Testis (tissue), 2 donors: ENCODE data around the gene MAJIN.

Source experiments
- POLR2A ChIP-seq: fragments of 450-650 bp; IDR thresholded peaks from one replicate; pipeline ENCODE4 v1.6.1; 2017; ENCODE audit warnings: antibody characterized with exemption, mild to moderate bottlenecking, moderate library complexity
- TF ChIP-seq, protein P1 (sequence below), 3 experiments: fragments of 450-650 bp in 2 of 3; fragments of 200-600 bp in 1 of 3; sonication (generic) in 1 of 3; IDR thresholded peaks; one replicate each; pipeline ENCODE4 v1.5.1; 2016 to 2019; ENCODE audit warnings: antibody characterized with exemption in 3 of 3, mild to moderate bottlenecking in 2 of 3, moderate library complexity in 1 of 3

DNA sequence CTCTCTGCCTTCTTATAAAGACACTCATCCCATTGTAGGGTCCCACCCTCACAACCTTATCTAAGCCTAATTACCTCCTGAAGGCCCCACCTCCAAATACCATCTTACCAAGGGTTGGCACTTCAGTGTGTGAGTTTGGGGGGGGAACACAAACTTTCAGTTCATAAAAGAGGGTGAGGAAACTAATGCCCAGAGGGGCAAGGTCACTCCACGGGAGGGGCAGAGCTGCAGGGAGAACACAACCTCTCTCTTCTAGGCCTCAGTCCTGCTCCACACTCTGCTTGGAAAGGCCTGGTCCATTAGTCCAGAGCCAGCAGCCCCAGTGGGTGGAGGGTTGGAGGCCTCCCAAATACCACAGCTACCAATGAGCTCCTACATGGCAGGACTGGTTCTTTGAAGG is 27.6 kb upstream of the MAJIN start:
- TF ChIP-seq, protein P1, sequence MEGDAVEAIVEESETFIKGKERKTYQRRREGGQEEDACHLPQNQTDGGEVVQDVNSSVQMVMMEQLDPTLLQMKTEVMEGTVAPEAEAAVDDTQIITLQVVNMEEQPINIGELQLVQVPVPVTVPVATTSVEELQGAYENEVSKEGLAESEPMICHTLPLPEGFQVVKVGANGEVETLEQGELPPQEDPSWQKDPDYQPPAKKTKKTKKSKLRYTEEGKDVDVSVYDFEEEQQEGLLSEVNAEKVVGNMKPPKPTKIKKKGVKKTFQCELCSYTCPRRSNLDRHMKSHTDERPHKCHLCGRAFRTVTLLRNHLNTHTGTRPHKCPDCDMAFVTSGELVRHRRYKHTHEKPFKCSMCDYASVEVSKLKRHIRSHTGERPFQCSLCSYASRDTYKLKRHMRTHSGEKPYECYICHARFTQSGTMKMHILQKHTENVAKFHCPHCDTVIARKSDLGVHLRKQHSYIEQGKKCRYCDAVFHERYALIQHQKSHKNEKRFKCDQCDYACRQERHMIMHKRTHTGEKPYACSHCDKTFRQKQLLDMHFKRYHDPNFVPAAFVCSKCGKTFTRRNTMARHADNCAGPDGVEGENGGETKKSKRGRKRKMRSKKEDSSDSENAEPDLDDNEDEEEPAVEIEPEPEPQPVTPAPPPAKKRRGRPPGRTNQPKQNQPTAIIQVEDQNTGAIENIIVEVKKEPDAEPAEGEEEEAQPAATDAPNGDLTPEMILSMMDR (IDR thresholded peaks at IDR 0.05), result no peak
- TF ChIP-seq POLR2A, result no peak
